Fibroblast of mammary gland (primary cell): ENCODE results near the gene TSPAN7.

Experiments used
- DNase-seq: peaks from one replicate; pipeline ENCODE4 v3.0.0-alpha.2; 2010; ENCODE audit warnings: low read depth
- H3K4me3 ChIP-seq: 2 replicates; pipeline ENCODE4 v1.5.1; 2011; ENCODE audit warnings: low read depth, mild to moderate bottlenecking, low read length, moderate library complexity; ENCODE audit not compliant: control insufficient read depth
- CTCF ChIP-seq: conservative IDR thresholded peaks from 2 replicates; pipeline ENCODE4 v1.5.1; 2011; ENCODE audit warnings: low read depth, low read length, inconsistent platforms; ENCODE audit not compliant: control insufficient read depth, insufficient read depth

The TSPAN7 gene

GRCh38 chrX:38636949-38637819, 75.8 kb downstream of the TSPAN7 start:
- DNase-seq, result no peak
- no peak for TF ChIP-seq CTCF
- no peak overlapping the region for H3K4me3 ChIP-seq

DNA sequence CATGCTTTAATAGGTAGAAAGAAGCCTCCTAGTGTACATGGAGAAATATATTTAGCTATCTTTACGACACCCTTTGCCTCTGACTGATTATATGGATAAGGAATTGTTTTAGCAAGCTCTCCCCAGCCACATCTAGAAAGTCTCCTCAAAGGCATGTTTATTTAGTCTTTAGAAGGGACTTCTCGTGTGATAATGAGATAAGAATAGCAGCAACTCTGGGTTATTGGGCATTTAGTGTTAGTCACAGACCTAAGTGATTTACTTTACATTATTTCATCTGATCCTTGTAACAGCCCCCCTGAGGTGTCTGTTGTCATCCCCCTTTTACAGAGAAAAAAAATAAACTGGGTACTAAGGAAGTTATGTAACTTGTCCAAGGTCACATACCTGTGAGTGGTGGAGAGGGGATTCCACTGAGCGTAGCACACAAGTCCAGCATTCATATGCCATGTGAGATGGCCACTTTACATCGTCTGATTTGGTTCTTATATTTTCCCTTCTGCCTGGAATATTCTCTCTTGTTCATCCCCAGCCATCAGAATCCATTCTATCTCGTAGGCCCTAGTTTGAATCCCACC, 77.7 kb downstream of the TSPAN7 start:
- H3K4me3 ChIP-seq, result no peak overlapping the region
- no peak for DNase-seq
- no peak for TF ChIP-seq CTCF

DNA sequence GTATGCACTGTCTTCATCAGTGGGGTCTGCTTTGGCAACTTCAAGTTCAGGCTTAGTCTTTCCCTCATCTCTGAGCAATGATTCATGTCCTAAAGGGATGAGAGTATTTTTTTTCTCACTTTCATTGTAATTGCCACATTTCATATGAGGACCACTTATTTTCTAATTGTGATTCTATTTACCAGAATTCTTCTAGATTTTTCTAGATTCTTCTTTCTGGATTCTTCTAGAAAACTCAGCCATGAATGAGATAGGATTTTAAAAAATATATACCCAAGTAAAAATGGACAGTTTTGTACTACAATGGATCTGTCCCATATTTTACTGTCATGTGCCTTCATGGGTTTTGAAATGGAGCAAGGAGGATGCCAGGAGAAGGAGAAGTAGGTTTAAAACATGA, 78.4 kb downstream of the TSPAN7 start:
- no peak for TF ChIP-seq CTCF
- no peak for DNase-seq
- H3K4me3 ChIP-seq, result no peak overlapping the region

- no peak for TF ChIP-seq CTCF
- no peak for DNase-seq
These were observed 79.9 kb downstream of the TSPAN7 start for GRCh38 chrX:38641197-38641596.

GRCh38 chrX:38643903-38644302, 82.6 kb downstream of the TSPAN7 start:
- TF ChIP-seq CTCF, result no peak
- H3K4me3 ChIP-seq, result no peak overlapping the region
- no peak for DNase-seq

More at GRCh38 chrX:38641197-38641596, 79.9 kb downstream of the TSPAN7 start:
- no peak overlapping the region for H3K4me3 ChIP-seq

DNA sequence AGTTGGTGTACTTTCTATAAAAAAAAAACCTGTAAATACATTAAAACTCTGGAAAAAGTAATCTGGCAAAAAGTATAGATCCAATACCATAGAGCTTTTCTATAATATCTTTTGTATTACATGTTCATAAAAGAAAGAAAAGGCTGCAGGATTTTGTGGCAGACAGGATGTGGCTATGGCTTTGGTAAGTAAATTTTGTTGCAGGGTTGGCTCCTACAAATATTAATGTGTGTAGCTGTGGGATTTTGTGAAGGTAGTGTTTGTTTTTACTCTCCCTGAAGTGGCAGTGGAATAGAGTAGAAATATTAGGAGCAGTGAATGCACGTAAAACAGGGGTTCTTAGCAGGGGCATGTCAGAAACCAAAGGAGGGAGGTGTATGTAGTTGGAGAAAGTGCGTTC, 84.8 kb downstream of the TSPAN7 start:
- DNase-seq, result no peak
- no peak for TF ChIP-seq CTCF
- H3K4me3 ChIP-seq, result no peak overlapping the region
